Measurements from ENCODE around the gene SHC4. TPM values are rescaled to one million over a fixed set of nuclear protein-coding genes. Genes with fewer than 3 reads are reported as not detected.
"Not testable (repeated sequence)": the region's sequence is repeated elsewhere in the genome, so short reads cannot be mapped to it uniquely, and the experiment has no call there.

The SHC4 gene
- total RNA-seq, 1 donor from 2014 or later: 1.6 TPM

- intact Hi-C loops (cut with micrococcal nuclease): no loop called here
Measured at GRCh38 chr15:48855501-48856440, 107.9 kb downstream of the SHC4 start.

GRCh38 chr15:48854434-48854833, 109.3 kb downstream of the SHC4 start:
- intact Hi-C loops (cut with micrococcal nuclease): not testable (repeated sequence)

- intact Hi-C loops (cut with micrococcal nuclease): no loop called here
Measured at GRCh38 chr15:48851956-48852355, 111.8 kb downstream of the SHC4 start.

- intact Hi-C loops (cut with micrococcal nuclease): no loop called here
Measured at GRCh38 chr15:48850648-48851047, 113.1 kb downstream of the SHC4 start.

- intact Hi-C loops (cut with micrococcal nuclease): no loop called here
Measured at GRCh38 chr15:48845123-48845522, 118.6 kb downstream of the SHC4 start.

- intact Hi-C loops (cut with micrococcal nuclease): no loop called here
Measured at GRCh38 chr15:48842501-48842900, 121.2 kb downstream of the SHC4 start.

- intact Hi-C loops (cut with micrococcal nuclease): no loop called here
Measured at GRCh38 chr15:48834756-48835155, 129.0 kb downstream of the SHC4 start.

GRCh38 chr15:48833526-48834239, 130.0 kb downstream of the SHC4 start:
- intact Hi-C loops (cut with micrococcal nuclease): no loop called here

- intact Hi-C loops (cut with micrococcal nuclease): no loop called here
Measured at GRCh38 chr15:48832648-48833047, 131.1 kb downstream of the SHC4 start.

- intact Hi-C loops (cut with micrococcal nuclease): no loop called here
Measured at GRCh38 chr15:48828906-48829305, 134.8 kb downstream of the SHC4 start.

GRCh38 chr15:48828471-48828870, 135.2 kb downstream of the SHC4 start:
- intact Hi-C loops (cut with micrococcal nuclease): no loop called here

GRCh38 chr15:48825075-48825474, 138.6 kb downstream of the SHC4 start:
- intact Hi-C loops (cut with micrococcal nuclease): no loop called here

GRCh38 chr15:48823706-48824105, 140.0 kb downstream of the SHC4 start:
- intact Hi-C loops (cut with micrococcal nuclease): no loop called here

- intact Hi-C loops (cut with micrococcal nuclease): no loop called here
Measured at GRCh38 chr15:48823237-48823636, 140.5 kb downstream of the SHC4 start.

GRCh38 chr15:48814286-48814685, 149.4 kb downstream of the SHC4 start:
- intact Hi-C loops (cut with micrococcal nuclease): loop anchor here (5.0 to 10.0 kb wide), 2 partner anchors 637 to 1951 kb away; partner anchors contain the start of genes MYEF2 and SPPL2A

- intact Hi-C loops (cut with micrococcal nuclease): loop anchor here (1.0 to 10.0 kb wide), 17 partner anchors 17 to 1953 kb away; partner anchors contain the start of genes COPS2, DUT, EID1 and FAM227B
Measured at GRCh38 chr15:48811325-48811958, 152.3 kb downstream of the SHC4 start.

- intact Hi-C loops (cut with micrococcal nuclease): loop anchor here (1.0 to 10.0 kb wide), 18 partner anchors 9 to 1954 kb away; partner anchors contain the start of genes COPS2, DUT, EID1 and FAM227B
Measured at GRCh38 chr15:48810414-48811324, 153.1 kb downstream of the SHC4 start, which contains the start of gene CEP152. Gene CEP152 (minus strand): TSS chr15:48811069. CDS start chr15:48805649, 5,420 bp downstream.

GRCh38 chr15:48806151-48806550, 157.6 kb downstream of the SHC4 start:
- intact Hi-C loops (cut with micrococcal nuclease): no loop called here

- intact Hi-C loops (cut with micrococcal nuclease): no loop called here
Measured at GRCh38 chr15:48805591-48805990, 158.1 kb downstream of the SHC4 start.

- intact Hi-C loops (cut with micrococcal nuclease): no loop called here
Measured at GRCh38 chr15:48803877-48804276, 159.8 kb downstream of the SHC4 start.

Measured in T-helper 1 cell treated with Interleukin-12 subunit alpha and Interleukin-12 subunit beta and Interleukin-4 antibody, amounts not matched to agents 30 ng/mL and 1 ng/mL, for 36 hours (primary cell).